Esophagus squamous epithelium (tissue), 5 donors: ENCODE results near the gene WDPCP. TPM values are rescaled to one million over a fixed set of nuclear protein-coding genes. Genes with fewer than 3 reads are reported as not detected.

Experiments used
- DNase-seq: peaks from one replicate; lab custom pipeline; 2025; lab: John Stamatoyannopoulos, UW
- H3K27ac ChIP-seq, 4 donors: fragments of 200-600 bp; sonication (generic); one replicate each; pipeline ENCODE4 v1.5.1; 2016 to 2019; ENCODE audit warnings: mild to moderate bottlenecking in 1 of 4
- H3K27me3 ChIP-seq, 4 donors: fragments of 200-600 bp; sonication (generic); 1 replicate in 3 of 4; 2 replicates in 1 of 4; pipeline versions ENCODE4 v1.5.1 to v1.6.0; 2017 to 2021; ENCODE audit warnings: antibody characterized with exemption in 1 of 4
- H3K36me3 ChIP-seq, 3 donors: fragments of 200-600 bp; sonication (generic); one replicate each; pipeline ENCODE4 v1.5.1; 2016 to 2019
- H3K4me1 ChIP-seq, 3 donors: fragments of 200-600 bp; sonication (generic); one replicate each; pipeline ENCODE4 v1.5.1; 2017 to 2019
- H3K4me3 ChIP-seq, 4 donors: fragments of 200-600 bp; sonication (generic); 1 replicate in 3 of 4; 2 replicates in 1 of 4; pipeline ENCODE4 v1.5.1; 2016 to 2019; ENCODE audit warnings: mild to moderate bottlenecking in 2 of 4, moderate library complexity in 1 of 4
- H3K9me3 ChIP-seq, 3 donors: fragments of 200-600 bp; sonication (generic); one replicate each; pipeline ENCODE4 v1.5.1; 2016 to 2019
- CTCF ChIP-seq, 6 experiments: fragments of 450-650 bp in 4 of 6; fragments of 200-600 bp in 2 of 6; sonication (generic) in 2 of 6; IDR thresholded peaks; one replicate each; pipeline ENCODE4 v1.5.1; 2016 to 2019; ENCODE audit warnings: antibody characterized with exemption in 6 of 6, mild to moderate bottlenecking in 4 of 6, moderate library complexity in 4 of 6
- POLR2A ChIP-seq, 4 donors: fragments of 450-650 bp; IDR thresholded peaks; one replicate each; pipeline ENCODE4 v1.6.1; 2017; ENCODE audit warnings: antibody characterized with exemption in 4 of 4, mild to moderate bottlenecking in 4 of 4, moderate library complexity in 3 of 4
- WGBS, 2 donors: methylation state at CpG; one replicate each; pipeline ENCODE4 v1.1.5; 2018; 5-methylcytosine and 5-hydroxymethylcytosine counted together
- intact Hi-C: fragments of 100-400 bp; cut with DNase I; formaldehyde crosslinking; loops from one replicate; pipeline ENCODE4 v1.15.0; 2022
- total RNA-seq, 4 donors: library from RNA; depleted of rRNA; stranded (reverse); fragments of >200 nt; gene quantifications; one replicate each; pipeline ENCODE4 v1.1.0, GENCODE V29; 2016
- donor health status: DM: yes; HTN: yes; CAD: no.

The WDPCP gene
- total RNA-seq, 4 donors from 2014 or later: 3.0 to 9.7 (median 3.8) TPM

- Histone ChIP-seq H3K9me3 (peaks cover 0 to 12% (median 3%) of the 10 kb centered on the region in 3 donors), H3K27me3 (no peaks in the 10 kb centered on the region), H3K27ac (no peak overlapping the region), H3K36me3 (no peaks in the 10 kb centered on the region), H3K4me3 (no peak overlapping the region), H3K4me1 (peaks cover 0 to 17% (median 0%) of the 10 kb centered on the region in 3 donors)
- intact Hi-C loops: no loop called here
- DNase-seq: no peak
- no peak for TF ChIP-seq POLR2A (IDR thresholded peaks at IDR 0.05)
- WGBS, 2 donors: 94 to 96% methylated on average over 4 of the region's 4 CpGs
Measured at GRCh38 chr2:63127594-63127993, 460.7 kb downstream of the WDPCP start.

- Histone ChIP-seq H3K36me3 (no peaks in the 10 kb centered on the region), H3K4me1 (peaks cover 0 to 17% (median 0%) of the 10 kb centered on the region in 3 donors), H3K27me3 (no peaks in the 10 kb centered on the region), H3K27ac (no peak overlapping the region), H3K9me3 (peaks cover 0 to 3% (median 0%) of the 10 kb centered on the region in 3 donors), H3K4me3 (no peak overlapping the region)
- DNase-seq: no peak
- intact Hi-C loops: no loop called here
- TF ChIP-seq CTCF (IDR thresholded peaks at IDR 0.05): no peak
- no peak for TF ChIP-seq POLR2A (IDR thresholded peaks at IDR 0.05)
- 54 to 64% methylated on average over 3 of the region's 3 CpGs for WGBS, 2 donors
Measured at GRCh38 chr2:63124850-63125249, 463.4 kb downstream of the WDPCP start.

DNA sequence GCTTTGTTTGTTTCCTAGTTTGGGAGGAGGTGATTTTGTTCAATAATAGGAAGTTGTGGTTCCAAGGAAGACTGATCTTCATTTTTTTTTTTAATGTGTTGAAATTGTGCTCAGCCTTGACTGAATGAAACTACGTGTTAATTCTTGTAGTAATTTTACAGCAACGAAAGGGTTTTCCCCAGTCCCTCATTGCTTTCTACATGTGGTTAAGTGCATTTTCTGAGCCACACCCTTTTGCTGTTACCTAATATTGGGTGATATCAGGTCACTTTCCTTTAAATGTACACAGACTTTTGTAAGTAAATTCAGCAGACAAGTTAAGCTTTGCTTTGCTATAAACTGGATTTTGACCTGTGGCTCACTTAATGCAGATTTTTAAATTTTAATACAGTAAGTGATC lies 464.1 kb downstream of the WDPCP start:
- no peaks in the 10 kb centered on the region for H3K36me3 ChIP-seq
- TF ChIP-seq POLR2A (IDR thresholded peaks at IDR 0.05): no peak
- TF ChIP-seq CTCF (IDR thresholded peaks at IDR 0.05): no peak
- H3K9me3 ChIP-seq: peaks cover 0 to 3% (median 0%) of the 10 kb centered on the region in 3 donors
- no peak for DNase-seq
- 31 to 46% methylated on average over 2 of the region's 2 CpGs for WGBS, 2 donors
- H3K4me1 ChIP-seq: peaks cover 0 to 17% (median 0%) of the 10 kb centered on the region in 3 donors
- H3K27ac ChIP-seq: no peak overlapping the region
- intact Hi-C loops: no loop called here
- H3K27me3 ChIP-seq: no peaks in the 10 kb centered on the region
- no peak overlapping the region for H3K4me3 ChIP-seq

- Histone ChIP-seq H3K27me3 (no peaks in the 10 kb centered on the region), H3K36me3 (no peaks in the 10 kb centered on the region), H3K9me3 (no peaks in the 10 kb centered on the region), H3K4me1 (peaks cover 0 to 17% (median 0%) of the 10 kb centered on the region in 3 donors), H3K4me3 (no peak overlapping the region), H3K27ac (no peak overlapping the region)
- 39 to 50% methylated on average over 3 of the region's 3 CpGs for WGBS, 2 donors
- no peak for TF ChIP-seq POLR2A (IDR thresholded peaks at IDR 0.05)
- TF ChIP-seq CTCF (IDR thresholded peaks at IDR 0.05): no peak
- DNase-seq: no peak
- intact Hi-C loops: no loop called here
Measured at GRCh38 chr2:63122921-63123320, 465.4 kb downstream of the WDPCP start.

GRCh38 chr2:63121055-63121834 lies 467.0 kb downstream of the WDPCP start:
- no peaks in the 10 kb centered on the region for H3K36me3 ChIP-seq
- no peaks in the 10 kb centered on the region for H3K27me3 ChIP-seq
- 90% methylated on average over 5 of the region's 5 CpGs for WGBS, 2 donors
- intact Hi-C loops: no loop called here
- TF ChIP-seq CTCF (IDR thresholded peaks at IDR 0.05) (no peak), POLR2A (IDR thresholded peaks at IDR 0.05) (no peak)
- no peak overlapping the region for H3K27ac ChIP-seq
- peaks cover 0 to 2% (median 0%) of the 10 kb centered on the region in 3 donors for H3K9me3 ChIP-seq
- DNase-seq: no peak
- peaks cover 0 to 17% (median 0%) of the 10 kb centered on the region in 3 donors for H3K4me1 ChIP-seq
- no peak overlapping the region for H3K4me3 ChIP-seq
